ENCODE data around the gene PKNOX1. TPM values are rescaled to one million over a fixed set of nuclear protein-coding genes. Genes with fewer than 3 reads are reported as not detected.
"Not testable (repeated sequence)": the region's sequence is repeated elsewhere in the genome, so short reads cannot be mapped to it uniquely, and the experiment has no call there.

PKNOX1 gene
- total RNA-seq, 1 donor from 2014 or later = 34.5 TPM

GRCh38 chr21:43020177-43020576 is 45.8 kb downstream of the PKNOX1 start:
- DNase-seq (ENCODE audit: low spot score) = no peak

- no peak for DNase-seq (ENCODE audit: low spot score)
These were observed 46.4 kb downstream of the PKNOX1 start for GRCh38 chr21:43020771-43021170.

GRCh38 chr21:43021191-43021590 is 46.8 kb downstream of the PKNOX1 start:
- DNase-seq (ENCODE audit: low spot score) = no peak

DNA sequence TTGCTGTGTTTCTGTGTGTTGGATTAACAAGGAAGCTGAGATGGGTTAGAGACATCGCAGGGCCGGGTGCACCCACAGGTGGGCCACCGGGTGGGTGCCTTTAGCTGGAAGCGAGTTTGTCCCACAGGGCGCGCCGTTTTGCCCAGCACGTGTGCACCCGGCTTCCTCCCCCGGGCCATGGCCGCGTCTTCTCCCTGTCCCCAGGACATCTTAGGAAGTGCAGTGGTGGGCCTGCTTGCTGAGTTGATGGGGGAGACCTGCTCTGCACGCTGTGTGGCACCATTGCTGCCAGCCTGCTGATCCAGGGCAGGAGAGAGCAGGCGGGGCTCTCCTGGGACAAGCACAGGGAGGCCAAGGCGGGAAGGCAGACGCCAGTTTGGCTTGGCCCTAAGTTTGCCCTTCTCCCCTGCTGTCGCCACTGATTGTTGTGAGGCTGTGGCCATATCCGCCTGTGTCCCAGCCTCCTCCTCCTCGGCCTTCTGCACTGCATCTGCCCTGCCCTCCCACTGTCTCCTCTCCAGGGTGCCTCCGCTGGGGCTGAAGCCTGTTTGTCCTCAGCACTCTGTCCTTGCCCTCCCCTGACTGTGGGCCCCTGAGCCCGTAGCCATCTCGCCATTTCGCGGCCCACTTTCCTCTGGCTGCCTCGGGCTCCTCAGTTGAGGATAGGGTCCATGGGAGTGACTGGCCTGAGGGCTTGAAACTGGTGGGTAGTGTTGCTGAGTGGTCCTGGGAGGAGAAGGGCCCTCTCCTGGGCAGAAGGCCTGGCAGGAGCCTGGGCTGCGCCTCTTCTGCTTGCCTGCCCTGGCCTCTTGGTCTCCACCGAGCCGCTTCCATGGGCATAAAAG is 47.6 kb downstream of the PKNOX1 start:
- no peak for DNase-seq (ENCODE audit: low spot score)

- DNase-seq (ENCODE audit: low spot score) = no peak
These were observed 48.8 kb downstream of the PKNOX1 start for GRCh38 chr21:43023175-43023574.

- no peak for DNase-seq (ENCODE audit: low spot score)
These were observed 50.2 kb downstream of the PKNOX1 start for GRCh38 chr21:43024439-43025136.

GRCh38 chr21:43025636-43026180 is 51.3 kb downstream of the PKNOX1 start:
- DNase-seq (ENCODE audit: low spot score) = no peak

DNA sequence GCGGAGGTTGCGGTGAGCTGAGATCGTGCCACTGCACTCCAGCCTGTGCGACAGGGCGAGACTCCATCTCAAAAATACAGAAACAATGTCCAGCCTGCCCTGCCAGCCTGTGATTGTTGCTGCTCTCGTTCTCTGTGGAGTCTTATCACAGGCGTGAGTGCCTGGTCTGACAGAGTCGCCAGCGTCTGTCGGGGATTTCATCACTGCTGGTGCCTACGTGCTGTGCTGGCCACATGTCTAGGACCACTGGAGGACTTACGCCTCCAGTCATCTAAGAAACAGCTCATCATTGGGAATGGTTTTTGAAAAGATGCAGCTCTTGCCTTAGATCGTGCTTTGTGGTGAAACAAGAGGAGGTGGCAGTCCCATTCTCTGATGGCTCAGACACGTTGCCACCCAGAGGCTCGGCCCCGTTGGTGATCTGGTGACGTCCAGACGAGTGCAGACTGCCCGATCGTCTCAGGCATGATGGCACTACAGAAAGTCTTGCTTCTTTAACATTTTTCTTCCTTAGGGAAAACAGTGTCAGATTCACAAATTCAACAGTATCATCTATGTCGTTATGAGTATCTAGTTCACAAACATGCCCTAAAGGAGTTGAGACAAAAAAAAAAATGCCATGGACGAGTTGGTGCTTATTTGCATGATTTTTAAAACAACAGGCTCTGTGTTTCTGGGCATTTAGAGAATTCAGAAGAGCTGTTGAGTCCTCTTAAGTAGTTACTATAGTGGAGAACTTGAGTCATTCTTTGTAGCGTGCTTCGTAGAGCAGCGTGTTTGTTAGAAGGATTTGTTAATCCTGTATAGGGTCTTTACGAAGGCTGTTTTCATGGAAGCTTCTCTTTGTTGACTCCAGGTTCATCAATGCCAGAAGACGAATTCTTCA is 53.7 kb downstream of the PKNOX1 start:
- DNase-seq (ENCODE audit: low spot score) = no peak

- no peak for DNase-seq (ENCODE audit: low spot score)
These were observed 55.4 kb downstream of the PKNOX1 start for GRCh38 chr21:43029785-43030184.

DNA sequence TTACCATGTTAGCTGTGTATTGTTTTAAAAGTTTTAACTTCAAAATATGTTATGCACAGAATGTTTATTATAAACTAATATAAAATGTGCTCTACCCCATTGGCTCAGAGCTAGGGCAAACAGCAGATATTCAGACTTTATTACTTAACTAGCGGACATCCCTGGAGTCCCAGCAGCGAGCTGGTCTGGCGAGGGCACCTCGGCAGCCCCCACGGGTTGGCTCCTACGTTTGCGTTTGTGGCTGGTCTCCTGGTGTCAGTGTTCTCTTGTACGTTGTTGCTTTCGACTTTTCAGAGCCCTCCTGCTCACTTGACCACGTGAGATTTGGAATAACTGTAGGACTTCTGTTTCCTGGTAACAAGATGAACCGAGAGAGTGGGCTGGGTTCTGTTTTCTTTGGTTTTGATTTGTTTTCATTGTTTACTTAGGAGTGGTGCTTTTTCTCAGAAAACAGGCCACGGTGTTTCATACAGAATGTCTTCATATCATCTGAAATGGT is 56.8 kb downstream of the PKNOX1 start:
- DNase-seq (ENCODE audit: low spot score) = no peak

DNA sequence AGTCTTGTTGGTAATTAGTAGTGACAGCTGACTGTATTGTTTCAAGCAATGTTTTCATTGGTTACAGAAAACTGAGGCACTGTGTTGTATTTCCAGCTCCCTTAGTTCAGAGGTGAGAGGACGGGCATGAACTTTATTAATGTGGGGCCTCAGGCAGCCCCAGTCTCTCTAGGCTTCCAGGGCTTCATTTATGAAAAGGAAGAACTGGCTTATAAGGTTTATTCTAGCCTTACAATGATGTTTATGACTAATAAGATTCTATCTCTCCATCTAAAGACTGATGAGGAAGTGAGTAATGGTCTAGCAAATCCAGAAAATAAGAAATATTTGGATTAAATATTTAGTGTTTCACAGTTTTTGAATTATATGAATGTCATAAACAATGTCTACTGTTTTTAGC is 59.7 kb downstream of the PKNOX1 start:
- DNase-seq (ENCODE audit: low spot score) = no peak

GRCh38 chr21:43034826-43035225 is 60.5 kb downstream of the PKNOX1 start:
- DNase-seq (ENCODE audit: low spot score) = no peak

GRCh38 chr21:43036889-43037288 is 62.5 kb downstream of the PKNOX1 start:
- not testable (repeated sequence) for DNase-seq (ENCODE audit: low spot score)

- not testable (repeated sequence) for DNase-seq (ENCODE audit: low spot score)
These were observed 63.7 kb downstream of the PKNOX1 start for GRCh38 chr21:43037918-43038658.

GRCh38 chr21:43038659-43039044 is 64.3 kb downstream of the PKNOX1 start:
- DNase-seq (ENCODE audit: low spot score) = not testable (repeated sequence)

GRCh38 chr21:43042169-43042568 is 67.8 kb downstream of the PKNOX1 start:
- not testable (repeated sequence) for DNase-seq (ENCODE audit: low spot score)

DNA sequence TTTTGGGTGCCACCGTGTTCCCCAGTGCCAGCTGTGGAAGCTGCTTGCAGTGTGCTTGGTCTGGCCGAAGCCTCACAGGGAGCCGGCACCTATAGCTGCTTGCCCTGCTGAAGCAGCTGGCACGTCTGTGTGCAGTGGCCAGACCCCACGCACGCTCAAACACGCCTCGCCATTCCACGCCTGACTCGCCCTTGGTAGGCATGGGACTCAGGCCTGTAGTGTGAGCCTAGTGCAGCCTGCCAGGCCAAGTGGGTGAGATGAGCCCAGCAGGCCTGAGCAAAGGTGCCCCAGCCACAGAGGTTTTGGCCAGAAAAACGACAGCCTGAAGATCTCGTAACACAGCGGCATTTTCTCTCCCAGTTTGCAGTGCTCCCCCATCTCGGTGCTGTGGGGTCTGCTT is 68.9 kb downstream of the PKNOX1 start:
- not testable (repeated sequence) for DNase-seq (ENCODE audit: low spot score)

- DNase-seq (ENCODE audit: low spot score) = not testable (repeated sequence)
These were observed 70.2 kb downstream of the PKNOX1 start for GRCh38 chr21:43044547-43044946.

DNA sequence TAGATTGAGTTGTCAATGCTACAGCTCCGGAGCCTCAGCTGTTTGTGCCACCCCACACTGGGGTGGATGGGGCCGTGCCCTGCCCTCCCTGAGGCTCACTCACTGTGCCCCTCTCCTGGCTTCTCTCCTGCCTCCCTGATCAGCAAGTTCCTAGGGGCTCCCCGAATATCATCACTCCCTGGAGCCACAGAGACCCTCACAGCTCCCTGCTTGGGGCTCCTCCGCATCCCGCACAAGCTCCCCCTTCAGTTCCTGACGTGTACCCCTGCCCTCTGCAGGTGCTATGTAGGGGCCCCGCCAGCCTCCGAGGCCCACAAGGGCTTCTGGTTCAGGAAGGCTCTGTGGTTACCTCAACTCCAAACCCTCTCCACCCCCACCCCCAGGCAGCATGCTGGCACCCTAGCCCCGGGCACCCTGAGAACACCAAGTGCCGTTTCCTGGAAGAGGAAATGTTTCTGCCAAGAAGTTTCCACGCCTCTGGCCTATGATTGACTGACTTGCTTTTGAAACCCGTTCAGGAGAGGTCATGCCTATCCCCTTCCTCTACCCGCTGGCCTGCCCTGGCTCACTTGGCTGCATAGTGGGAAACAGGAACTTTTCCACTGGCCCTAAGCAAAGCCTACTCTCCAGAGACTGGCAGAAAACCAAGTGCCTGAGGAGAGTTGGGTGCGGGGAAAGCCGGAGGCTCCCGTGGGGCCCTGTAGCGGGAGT is 71.0 kb downstream of the PKNOX1 start:
- not testable (repeated sequence) for DNase-seq (ENCODE audit: low spot score)

Data from ureter (tissue), 1 donor.